H54 (cell line): ENCODE data around the gene LNPK.
A peak's percentile ranks its signal among the peaks of the same experiment; 100 is the strongest.
"Not testable (repeated sequence)": the region's sequence is repeated elsewhere in the genome, so short reads cannot be mapped to it uniquely, and the experiment has no call there.

Experiments
- DNase-seq: peaks from one replicate; pipeline ENCODE4 v3.0.0; 2011; ENCODE audit warnings: low spot score, mixed read lengths; ENCODE audit not compliant: insufficient read length
- FAIRE-seq: peaks from 3 replicates; lab custom pipeline; 2011; peaks lifted over from hg19 to GRCh38; lab: Jason Lieb, UNC
- POLR2A ChIP-seq: IDR thresholded peaks from 2 replicates; pipeline ENCODE4 v1.6.1; 2011; ENCODE audit warnings: low read depth, mild to moderate bottlenecking, low read length

The LNPK gene

DNA sequence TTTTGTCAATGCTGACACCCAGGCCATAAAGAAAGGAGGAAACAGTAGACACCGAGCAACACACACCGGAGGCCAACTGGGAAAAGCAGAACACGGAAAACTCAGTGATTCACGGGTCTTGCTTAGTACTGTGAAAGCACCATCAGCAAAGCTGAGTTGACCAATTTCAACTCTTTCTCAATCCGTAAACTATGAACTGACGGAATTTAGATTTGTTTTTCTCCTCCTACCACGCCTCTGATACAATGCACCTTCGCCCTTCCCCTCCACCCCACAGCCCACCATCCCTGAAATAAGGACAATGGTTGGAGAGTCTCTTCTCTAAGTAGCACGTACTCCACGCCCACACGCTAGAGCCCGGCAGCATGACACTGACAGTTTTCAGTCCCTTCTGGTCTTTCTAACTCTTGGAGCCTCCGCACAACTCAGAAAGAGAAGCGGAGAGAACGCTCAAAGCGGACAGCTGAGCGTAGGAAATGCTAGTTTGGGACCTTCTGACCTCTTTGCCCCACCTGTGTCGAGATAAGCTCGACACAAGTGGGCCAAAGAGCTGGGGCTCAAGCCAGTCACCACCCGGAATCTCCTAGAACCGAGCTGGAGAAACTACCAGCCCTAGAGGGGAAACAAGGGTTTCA lies 669 bp downstream of the LNPK start:
- peak; percentile 31; the same call in 1 of the 2 replicates for TF ChIP-seq POLR2A
- FAIRE-seq, result no peak
- DNase-seq, result no peak

DNA sequence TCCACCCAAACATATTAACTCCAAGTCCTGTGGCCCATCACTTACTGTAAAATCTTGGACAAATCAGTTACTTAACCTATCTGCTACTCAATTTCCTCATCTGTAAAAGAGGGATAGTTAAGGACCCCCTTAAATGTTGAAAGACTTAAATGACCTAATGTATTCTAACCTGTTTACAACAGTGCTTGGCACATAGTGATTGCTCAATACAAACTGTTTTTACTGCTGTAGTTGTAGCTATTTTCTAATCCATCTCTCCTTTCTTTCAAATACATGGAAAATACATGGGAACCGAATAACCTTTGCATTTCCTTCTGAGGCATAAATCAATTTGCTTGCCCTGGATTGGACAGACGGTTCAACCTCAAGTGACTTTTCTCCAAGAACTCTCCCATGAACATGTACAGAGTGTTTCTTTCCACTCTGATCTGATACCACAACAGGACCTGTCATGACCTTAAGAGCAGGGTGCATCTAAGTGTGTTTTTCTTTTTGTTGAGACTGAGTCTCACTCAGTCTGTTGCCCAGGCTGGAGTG lies 2.7 kb downstream of the LNPK start:
- no peak for DNase-seq
- no peak for TF ChIP-seq POLR2A
- FAIRE-seq, result no peak

DNA sequence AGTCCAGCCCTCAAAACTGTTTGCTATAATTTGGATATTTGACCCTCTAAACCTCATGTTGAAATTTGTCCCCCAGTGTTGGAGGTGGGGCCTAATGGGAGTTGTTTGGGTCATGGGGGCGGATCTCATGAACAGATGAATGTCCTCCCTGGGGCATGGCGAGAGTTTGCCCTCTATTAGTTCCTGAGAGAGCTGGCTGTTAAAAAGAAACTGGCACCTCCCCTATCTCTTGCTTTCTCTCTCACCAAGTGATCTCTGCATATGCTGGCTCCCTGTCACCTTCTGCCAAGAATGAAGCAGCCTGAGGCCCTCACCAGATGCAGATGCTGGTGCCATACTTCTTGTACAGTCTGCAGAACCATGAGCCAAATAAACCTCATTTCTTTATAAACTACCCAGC lies 12.0 kb downstream of the LNPK start:
- FAIRE-seq (no peak), DNase-seq (no peak)
- no peak for TF ChIP-seq POLR2A

DNA sequence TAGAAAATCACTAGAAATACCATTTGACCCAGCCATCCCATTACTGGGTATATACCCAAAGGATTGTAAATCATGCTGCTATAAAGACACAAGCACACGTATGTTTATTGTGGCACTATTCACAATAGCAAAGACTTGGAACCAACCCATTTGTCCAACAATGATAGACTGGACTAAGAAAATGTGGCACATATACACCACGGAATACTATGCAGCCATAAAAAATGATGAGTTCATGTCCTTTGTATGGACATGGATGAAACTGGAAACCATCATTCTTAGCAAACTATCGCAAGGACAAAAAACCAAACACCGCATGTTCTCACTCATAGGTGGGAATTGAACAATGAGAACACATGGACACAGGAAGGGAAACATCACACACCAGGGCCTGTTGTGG lies 14.9 kb downstream of the LNPK start:
- DNase-seq, FAIRE-seq: not testable (repeated sequence)

DNA sequence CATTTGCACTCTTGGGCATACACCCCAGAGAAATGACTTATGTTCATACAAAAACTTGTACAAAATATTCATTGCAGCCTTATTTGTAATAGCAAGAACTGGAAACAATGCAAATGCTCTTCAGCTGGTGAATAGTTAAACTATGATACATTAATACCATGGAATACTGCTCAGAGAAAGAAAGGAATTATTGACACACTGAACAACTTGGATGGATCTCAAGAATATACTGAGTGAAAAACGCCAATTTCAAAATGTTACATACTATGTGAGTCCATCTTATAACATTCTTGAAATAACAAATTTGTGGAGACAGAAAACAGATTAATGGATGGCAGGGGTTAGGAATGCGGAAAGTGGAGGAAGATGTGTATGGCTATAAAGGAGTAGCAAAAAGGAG lies 17.2 kb downstream of the LNPK start:
- DNase-seq (no peak), FAIRE-seq (no peak)
- no peak for TF ChIP-seq POLR2A

DNA sequence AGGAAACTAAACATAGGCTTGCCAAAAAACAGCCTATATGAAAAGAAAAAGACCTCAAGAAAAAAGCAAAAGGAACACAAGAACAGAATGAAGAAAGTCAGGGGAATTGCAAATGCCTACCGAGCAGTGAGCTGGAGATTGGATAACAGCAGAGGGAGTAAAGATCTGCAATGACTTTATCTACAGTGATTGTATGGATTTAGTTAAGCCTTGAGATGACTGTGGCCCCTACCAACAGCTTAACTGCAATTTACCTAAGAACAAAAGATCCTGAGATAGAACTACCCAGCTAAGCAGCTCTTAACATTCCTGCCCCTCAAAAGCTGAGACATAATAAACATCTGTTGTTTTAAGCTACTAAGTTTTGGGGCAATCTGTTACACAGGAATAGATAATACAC lies 20.5 kb downstream of the LNPK start:
- FAIRE-seq (no peak), DNase-seq (no peak)
- TF ChIP-seq POLR2A, result no peak

DNA sequence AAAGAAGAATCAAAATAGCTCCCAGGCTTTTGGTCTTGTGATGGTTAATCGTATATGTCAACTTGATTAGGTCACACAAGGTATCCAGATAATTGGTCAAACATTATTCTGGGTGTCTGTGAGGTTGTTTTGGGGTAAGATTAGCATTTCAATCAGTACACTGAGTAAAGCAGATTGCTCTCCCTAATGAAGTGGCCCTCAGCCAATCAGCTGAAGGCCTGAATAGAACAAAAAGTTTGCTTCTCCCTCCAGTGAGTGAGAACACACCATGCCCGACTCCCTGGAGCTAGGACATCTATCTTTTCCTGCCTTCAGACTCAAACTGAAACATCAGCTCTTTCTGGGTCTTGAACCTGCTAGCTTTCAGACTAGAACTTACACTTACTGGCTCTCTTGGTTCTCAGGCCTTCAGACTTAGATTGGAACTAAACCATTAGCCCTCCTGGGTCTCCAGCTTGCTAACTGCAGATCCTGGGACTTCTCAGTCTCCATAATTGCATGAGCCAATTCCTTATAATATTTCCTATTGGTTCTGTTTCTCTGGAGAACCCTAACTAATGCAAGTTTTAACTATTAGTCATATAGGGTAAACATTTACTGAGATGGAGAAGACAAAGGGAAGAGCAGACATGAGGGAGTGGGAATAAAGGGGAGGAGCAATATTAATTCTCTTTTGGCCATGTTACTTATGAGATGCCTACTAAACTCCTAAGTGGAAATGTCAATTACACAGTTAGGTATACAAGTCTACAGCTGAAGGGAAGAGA lies 25.5 kb downstream of the LNPK start:
- no peak for FAIRE-seq
- no peak for TF ChIP-seq POLR2A

DNA sequence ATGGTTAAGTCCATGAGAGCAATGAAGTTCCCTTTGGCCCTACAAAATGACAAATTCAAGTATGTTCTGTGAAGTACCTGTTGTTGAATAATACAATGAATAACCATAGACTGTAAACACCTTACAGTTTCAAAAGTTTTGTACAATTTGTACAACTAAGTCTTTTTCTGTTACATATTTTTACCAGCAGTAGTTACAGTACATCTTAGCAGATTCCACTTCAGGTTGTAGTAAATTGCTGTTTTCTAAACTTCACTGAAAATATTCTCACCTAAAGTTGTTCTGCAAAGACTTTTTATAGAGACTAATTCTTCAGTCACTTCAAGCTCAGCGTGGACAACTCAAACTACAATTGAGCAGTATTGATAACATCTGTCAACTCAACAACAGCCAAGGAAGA lies 28.7 kb downstream of the LNPK start:
- no peak for TF ChIP-seq POLR2A
- FAIRE-seq, result no peak
- DNase-seq, result no peak

More for the DNA sequence above, 25.5 kb downstream of the LNPK start:
- no peak for DNase-seq

DNA sequence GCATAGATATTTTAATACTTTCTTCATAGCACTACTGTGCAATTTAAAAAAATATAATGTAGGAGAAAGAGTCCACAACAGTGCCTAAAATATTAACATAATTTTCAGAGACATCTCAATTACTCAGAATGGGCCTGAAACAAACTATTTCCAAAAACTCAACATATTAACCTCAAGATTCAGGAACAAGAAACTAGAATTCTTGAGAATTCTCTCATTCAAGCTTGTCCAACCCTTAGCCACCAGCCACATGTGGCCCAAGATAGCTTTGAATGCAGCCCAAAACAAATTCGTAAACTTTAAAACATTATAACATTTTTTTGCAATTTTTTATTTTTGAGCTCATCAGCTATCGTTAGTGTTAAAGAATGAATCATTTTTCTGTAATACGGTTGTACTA lies 35.2 kb downstream of the LNPK start:
- TF ChIP-seq POLR2A, result no peak
- DNase-seq (no peak), FAIRE-seq (no peak)

DNA sequence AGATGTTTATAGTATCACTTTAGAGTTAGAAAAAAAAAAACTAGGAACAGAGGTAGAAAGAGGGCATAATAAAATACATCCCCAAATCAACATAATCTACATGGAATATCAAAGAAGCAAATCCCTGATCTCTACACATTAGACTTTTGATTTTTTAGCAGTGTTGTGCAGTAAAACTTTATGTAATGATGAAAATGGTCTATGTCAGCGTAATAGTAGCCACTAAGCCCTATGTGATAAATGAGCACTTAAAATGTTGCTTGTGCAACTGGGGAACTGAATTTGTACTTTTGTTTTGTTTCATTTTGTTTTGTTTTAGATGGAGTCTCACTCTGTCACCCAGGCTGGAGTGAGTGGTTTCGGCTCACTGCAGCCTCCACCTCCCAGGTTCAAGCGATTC lies 36.3 kb downstream of the LNPK start:
- no peak for DNase-seq
- no peak for FAIRE-seq

DNA sequence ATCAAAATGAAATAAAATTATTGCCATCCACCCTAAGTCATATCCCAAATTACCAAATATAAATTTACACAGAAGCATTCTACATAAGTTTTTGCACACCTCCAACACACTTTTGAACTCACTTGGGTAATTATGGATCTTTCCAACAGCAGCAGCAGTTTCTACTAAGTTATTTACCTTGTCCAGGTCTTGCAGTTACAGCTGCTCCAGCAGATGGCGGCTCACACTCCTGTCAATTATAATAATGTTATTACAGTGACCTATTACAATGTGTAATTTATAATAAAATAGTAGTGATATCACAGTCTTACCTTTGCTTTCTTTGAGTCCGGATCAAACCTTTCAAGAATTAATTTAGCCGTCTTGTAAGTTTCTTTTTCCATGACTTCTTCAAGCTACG lies 37.9 kb downstream of the LNPK start:
- no peak for TF ChIP-seq POLR2A
- no peak for DNase-seq
- no peak for FAIRE-seq

More for the DNA sequence above, 36.3 kb downstream of the LNPK start:
- no peak for TF ChIP-seq POLR2A

DNA sequence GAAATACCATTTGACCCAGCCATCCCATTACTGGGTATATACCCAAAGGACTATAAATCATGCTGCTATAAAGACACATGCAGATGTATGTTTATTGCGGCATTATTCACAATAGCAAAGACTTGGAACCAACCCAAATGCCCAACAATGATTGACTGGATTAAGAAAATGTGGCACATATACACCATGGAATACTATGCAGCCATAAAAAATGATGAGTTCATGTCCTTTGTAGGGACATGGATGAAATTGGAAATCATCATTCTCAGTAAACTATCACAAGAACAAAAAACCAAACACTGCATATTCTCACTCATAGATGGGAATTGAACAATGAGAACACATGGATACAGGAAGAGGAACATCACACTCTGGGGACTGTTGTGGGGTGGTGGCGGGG lies 38.9 kb downstream of the LNPK start:
- not testable (repeated sequence) for DNase-seq, FAIRE-seq

DNA sequence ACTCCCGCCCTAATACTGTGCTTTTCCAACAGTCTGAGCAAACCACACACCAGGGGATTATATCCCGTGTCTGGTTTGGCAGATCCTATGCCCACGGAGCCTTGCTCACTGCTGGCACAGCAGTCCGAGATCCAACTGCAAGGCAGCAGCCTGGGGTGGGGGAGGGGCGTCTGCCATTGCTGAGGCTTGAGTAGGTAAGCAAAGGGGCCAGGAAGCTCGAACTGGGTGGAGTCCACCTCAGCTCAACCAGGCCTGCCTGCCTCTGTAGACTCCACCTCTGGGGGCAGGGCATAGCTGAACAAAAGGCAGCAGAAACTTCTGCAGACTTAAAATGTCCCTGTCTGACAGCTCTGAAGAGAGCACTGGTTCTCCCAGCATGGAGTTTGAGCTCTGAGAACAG lies 44.2 kb downstream of the LNPK start:
- DNase-seq, result no peak
- no peak for FAIRE-seq
- TF ChIP-seq POLR2A, result no peak

DNA sequence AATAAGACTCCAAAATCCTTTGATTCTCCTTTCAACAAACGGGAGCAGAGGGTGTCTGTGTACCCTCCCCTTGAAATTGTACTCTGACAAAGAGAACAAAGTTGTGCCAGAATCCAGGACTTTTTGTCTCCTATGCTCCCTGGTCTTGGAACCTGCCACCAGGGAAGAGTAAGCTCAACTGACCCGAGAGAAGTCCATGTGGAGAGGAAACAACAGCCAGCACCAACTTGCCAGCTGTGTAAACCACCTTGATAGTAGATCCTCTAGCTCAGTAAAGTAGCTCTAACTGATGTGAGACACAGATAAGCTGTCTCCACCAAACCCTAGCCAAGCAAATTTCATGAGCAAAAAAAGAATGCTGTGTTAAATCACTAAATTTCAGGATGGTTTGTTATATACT lies 46.9 kb downstream of the LNPK start:
- FAIRE-seq (no peak), DNase-seq (no peak)
- no peak for TF ChIP-seq POLR2A

DNA sequence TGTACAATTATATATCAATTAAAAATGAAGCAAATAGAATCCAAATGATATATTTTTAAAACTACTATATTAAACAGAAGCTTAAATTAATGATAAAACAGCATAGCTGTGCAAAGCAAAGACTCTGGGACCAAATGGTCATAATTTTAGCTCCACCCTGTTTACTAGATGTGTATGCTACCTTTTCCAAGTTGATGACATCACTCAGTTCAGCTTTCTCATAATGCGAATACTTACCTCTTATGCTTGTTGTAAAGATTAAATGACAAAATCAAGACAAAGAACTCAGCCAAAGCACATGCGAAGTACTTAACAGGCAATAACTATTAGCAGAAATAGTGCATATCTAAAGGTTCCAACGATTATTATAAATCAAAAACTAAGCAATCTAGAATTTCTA lies 51.6 kb downstream of the LNPK start:
- FAIRE-seq (no peak), DNase-seq (no peak)
- no peak for TF ChIP-seq POLR2A

DNA sequence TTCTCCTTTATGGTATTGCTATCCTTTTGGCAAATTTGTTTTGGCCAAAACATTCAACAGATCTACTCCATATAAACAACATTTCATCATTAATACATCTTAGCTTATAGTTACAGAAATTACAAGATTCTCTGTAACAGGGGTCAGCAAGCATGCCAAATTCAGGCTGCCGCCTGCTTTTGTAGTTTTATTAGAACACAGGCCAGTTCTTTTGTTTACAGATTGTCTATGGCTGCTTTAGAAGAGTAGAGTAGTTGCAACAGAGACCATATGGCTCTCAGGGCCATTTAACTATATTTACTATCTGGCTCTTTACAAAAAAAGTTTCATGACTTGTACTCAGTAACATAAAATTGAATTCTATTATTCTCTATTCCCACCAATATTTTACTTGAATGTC lies 53.9 kb downstream of the LNPK start:
- FAIRE-seq (no peak), DNase-seq (no peak)
- no peak for TF ChIP-seq POLR2A
